Uterus (tissue), 2 donors: Measurements from ENCODE around the gene CACNA2D1.

Experiments used
- CTCF ChIP-seq, 4 experiments: fragments of 200-600 bp in 2 of 4; fragments of 450-650 bp in 2 of 4; sonication (generic) in 2 of 4; IDR thresholded peaks; one replicate each; pipeline ENCODE4 v1.5.1; 2016 to 2019; ENCODE audit warnings: antibody characterized with exemption in 4 of 4, mild to moderate bottlenecking in 2 of 4, moderate library complexity in 1 of 4
- POLR2A ChIP-seq, 2 donors: fragments of 450-650 bp; IDR thresholded peaks; one replicate each; pipeline ENCODE4 v1.6.1; 2016; ENCODE audit warnings: antibody characterized with exemption in 2 of 2, mild to moderate bottlenecking in 1 of 2, moderate library complexity in 1 of 2

GRCh38 chr7:82455295-82455694, 11.7 kb upstream of the CACNA2D1 start:
- TF ChIP-seq CTCF (IDR thresholded peaks at IDR 0.05) = no peak
- TF ChIP-seq POLR2A (IDR thresholded peaks at IDR 0.05) = no peak
